ENCODE data around the gene RINL. TPM values are rescaled to one million over a fixed set of nuclear protein-coding genes. Genes with fewer than 3 reads are reported as not detected.

Gene RINL
- total RNA-seq, 4 donors from 2014 or later, result 0.95 to 3.3 (median 2.9) TPM

DNA sequence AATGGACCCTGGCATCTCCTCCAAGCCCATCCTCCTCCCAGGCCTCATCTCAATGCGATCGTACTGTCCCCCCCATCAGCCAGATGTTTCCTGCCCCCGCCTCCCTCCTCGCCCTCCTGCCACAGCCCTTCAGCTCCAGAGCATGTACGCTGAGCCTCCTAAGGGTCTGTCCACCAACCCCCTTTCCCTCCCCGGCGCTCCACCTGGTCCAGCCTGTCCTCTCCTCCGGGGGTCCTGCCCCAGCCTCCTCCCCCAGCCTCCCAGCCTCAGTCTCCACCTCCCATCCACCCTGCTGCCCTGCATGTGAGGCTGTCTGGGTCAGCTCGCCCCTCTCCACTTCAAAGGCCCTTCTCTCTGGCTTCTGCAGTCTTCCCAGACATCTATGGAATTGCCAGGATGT is 16.9 kb upstream of the RINL start:
- Histone ChIP-seq H3K9me3 (no peaks in the 10 kb centered on the region), H3K36me3 (peaks cover 0 to 3% of the 10 kb centered on the region in 2 donors), H3K4me1 (peaks cover 73 to 84% of the 10 kb centered on the region in 2 donors), H3K27ac (peak overlapping the region; percentile 85 to 96 (median 88)), H3K4me3 (no peak overlapping the region), H3K27me3 (no peaks in the 10 kb centered on the region)
- TF ChIP-seq, protein P1, sequence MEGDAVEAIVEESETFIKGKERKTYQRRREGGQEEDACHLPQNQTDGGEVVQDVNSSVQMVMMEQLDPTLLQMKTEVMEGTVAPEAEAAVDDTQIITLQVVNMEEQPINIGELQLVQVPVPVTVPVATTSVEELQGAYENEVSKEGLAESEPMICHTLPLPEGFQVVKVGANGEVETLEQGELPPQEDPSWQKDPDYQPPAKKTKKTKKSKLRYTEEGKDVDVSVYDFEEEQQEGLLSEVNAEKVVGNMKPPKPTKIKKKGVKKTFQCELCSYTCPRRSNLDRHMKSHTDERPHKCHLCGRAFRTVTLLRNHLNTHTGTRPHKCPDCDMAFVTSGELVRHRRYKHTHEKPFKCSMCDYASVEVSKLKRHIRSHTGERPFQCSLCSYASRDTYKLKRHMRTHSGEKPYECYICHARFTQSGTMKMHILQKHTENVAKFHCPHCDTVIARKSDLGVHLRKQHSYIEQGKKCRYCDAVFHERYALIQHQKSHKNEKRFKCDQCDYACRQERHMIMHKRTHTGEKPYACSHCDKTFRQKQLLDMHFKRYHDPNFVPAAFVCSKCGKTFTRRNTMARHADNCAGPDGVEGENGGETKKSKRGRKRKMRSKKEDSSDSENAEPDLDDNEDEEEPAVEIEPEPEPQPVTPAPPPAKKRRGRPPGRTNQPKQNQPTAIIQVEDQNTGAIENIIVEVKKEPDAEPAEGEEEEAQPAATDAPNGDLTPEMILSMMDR (IDR thresholded peaks at IDR 0.05 in 4 of 5, conservative IDR thresholded peaks at IDR 0.05 in 1 of 5), result no peak
- no peak for TF ChIP-seq POLR2A (IDR thresholded peaks at IDR 0.05)
- no peak for DNase-seq
- intact Hi-C loops (cut with DNase I; ENCODE audit: low total_unique reads), result loop anchor here (5.0 to 10.0 kb wide), 2 partner anchors 183 to 720 kb away; no protein-coding TSS in a partner anchor
- in situ Hi-C loops (cut with MboI; ENCODE audit: low sequenced_read_pairs in 4 of 4), result loop anchor here in 2 of 4 donors (5.0 to 10.0 kb wide), 2 partner anchors 43 to 50 kb away; partner anchors contain the start of gene HNRNPL (in 1 of the 2)
- no peak for ATAC-seq

GRCh38 chr19:38893341-38893771 is 15.3 kb upstream of the RINL start:
- Histone ChIP-seq H3K9me3 (no peaks in the 10 kb centered on the region), H3K4me3 (peak overlapping the region in 1 of 4 donors; percentile 16), H3K27me3 (no peaks in the 10 kb centered on the region), H3K4me1 (peaks cover 70 to 82% of the 10 kb centered on the region in 2 donors), H3K36me3 (peaks cover 0 to 18% of the 10 kb centered on the region in 2 donors), H3K27ac (peak overlapping the region; percentile 85 to 96 (median 88))
- in situ Hi-C loops (cut with MboI; ENCODE audit: low sequenced_read_pairs in 4 of 4), result loop anchor here in 1 of 4 donors (10.0 kb wide), 1 partner anchor 49 kb away; the partner anchor contains the start of gene HNRNPL
- ATAC-seq, result peak in 1 of 2 donors; percentile 19
- peak in 1 of 2 donors; percentile 53 for DNase-seq
- intact Hi-C loops (cut with DNase I; ENCODE audit: low total_unique reads), result loop anchor here (5.0 to 10.0 kb wide), 2 partner anchors 181 to 719 kb away; no protein-coding TSS in a partner anchor
- TF ChIP-seq, protein P1 (IDR thresholded peaks at IDR 0.05 in 4 of 5, conservative IDR thresholded peaks at IDR 0.05 in 1 of 5), result no peak
- TF ChIP-seq POLR2A (IDR thresholded peaks at IDR 0.05), result no peak

DNA sequence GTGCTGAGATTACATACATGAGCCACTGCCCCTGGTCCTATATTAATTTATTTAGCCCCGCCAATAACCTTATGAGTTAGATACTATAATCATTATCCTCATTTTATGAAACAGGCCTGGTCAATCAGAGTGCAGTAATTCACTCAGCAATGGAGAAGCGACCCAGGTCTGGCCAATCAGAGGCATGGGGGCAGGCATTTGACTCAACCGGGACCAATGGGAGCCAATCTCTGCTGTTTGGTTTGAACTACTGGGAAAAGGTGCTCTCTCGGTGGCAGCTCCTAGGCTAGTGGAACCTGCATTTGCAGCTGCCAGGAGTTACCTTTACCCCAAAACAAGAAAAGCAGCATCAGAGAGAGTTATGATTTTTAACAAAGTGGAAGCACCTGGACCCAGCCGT is 14.8 kb upstream of the RINL start:
- Histone ChIP-seq H3K36me3 (peaks cover 0 to 23% of the 10 kb centered on the region in 2 donors), H3K27ac (peak overlapping the region; percentile 85 to 96 (median 88)), H3K4me3 (peak overlapping the region in 1 of 4 donors; percentile 16), H3K27me3 (no peaks in the 10 kb centered on the region), H3K9me3 (no peaks in the 10 kb centered on the region), H3K4me1 (peaks cover 64 to 79% of the 10 kb centered on the region in 2 donors)
- in situ Hi-C loops (cut with MboI; ENCODE audit: low sequenced_read_pairs in 4 of 4), result loop anchor here in 1 of 4 donors (10.0 kb wide), 1 partner anchor 48 kb away; the partner anchor contains the start of gene HNRNPL
- ATAC-seq, result no peak
- intact Hi-C loops (cut with DNase I; ENCODE audit: low total_unique reads), result loop anchor here (5.0 to 10.0 kb wide), 2 partner anchors 181 to 718 kb away; no protein-coding TSS in a partner anchor
- no peak for DNase-seq
- TF ChIP-seq POLR2A (IDR thresholded peaks at IDR 0.05), result no peak
- TF ChIP-seq, protein P1 (IDR thresholded peaks at IDR 0.05 in 4 of 5, conservative IDR thresholded peaks at IDR 0.05 in 1 of 5), result no peak

- peak overlapping the region; percentile 85 to 96 (median 88) for H3K27ac ChIP-seq
- no peaks in the 10 kb centered on the region for H3K9me3 ChIP-seq
- in situ Hi-C loops (cut with MboI; ENCODE audit: low sequenced_read_pairs in 4 of 4), result loop anchor here in 1 of 4 donors (10.0 kb wide), 1 partner anchor 47 kb away; the partner anchor contains the start of gene HNRNPL
- no peak overlapping the region for H3K4me3 ChIP-seq
- no peak for TF ChIP-seq POLR2A (IDR thresholded peaks at IDR 0.05)
- TF ChIP-seq, protein P1 (IDR thresholded peaks at IDR 0.05 in 4 of 5, conservative IDR thresholded peaks at IDR 0.05 in 1 of 5), result no peak
- H3K4me1 ChIP-seq, result peaks cover 54 to 70% of the 10 kb centered on the region in 2 donors
- no peak for ATAC-seq
- peaks cover 0 to 28% of the 10 kb centered on the region in 2 donors for H3K36me3 ChIP-seq
- no peak for DNase-seq
- H3K27me3 ChIP-seq, result no peaks in the 10 kb centered on the region
- intact Hi-C loops (cut with DNase I; ENCODE audit: low total_unique reads), result loop anchor here (2.0 to 10.0 kb wide), 3 partner anchors 61 to 717 kb away; partner anchors contain the start of gene ECH1
Observed at GRCh38 chr19:38891771-38892170, 13.7 kb upstream of the RINL start.
